Colonic mucosa (tissue), 4 donors: ENCODE data around the gene WDR53. TPM values are rescaled to one million over a fixed set of nuclear protein-coding genes. Genes with fewer than 3 reads are reported as not detected.
"Not testable (repeated sequence)": the region's sequence is repeated elsewhere in the genome, so short reads cannot be mapped to it uniquely, and the experiment has no call there.

Experiments used
- DNase-seq: peaks from one replicate; pipeline ENCODE4 v3.0.0-alpha.2; 2020
- H3K27ac ChIP-seq: fragments of 200-600 bp; one replicate; pipeline ENCODE4 v1.8.0; 2021
- H3K27me3 ChIP-seq: fragments of 200-600 bp; one replicate; pipeline ENCODE4 v1.8.0; 2021
- H3K36me3 ChIP-seq: fragments of 200-600 bp; one replicate; pipeline ENCODE4 v1.8.0; 2021
- H3K4me1 ChIP-seq: fragments of 200-600 bp; one replicate; pipeline ENCODE4 v1.8.0; 2021; ENCODE audit warnings: mild to moderate bottlenecking
- H3K4me3 ChIP-seq: fragments of 200-600 bp; one replicate; pipeline ENCODE4 v1.8.0; 2021
- H3K9ac ChIP-seq, 2 donors: one replicate each; pipeline ENCODE4 v1.7.0; 2013; ENCODE audit warnings: control low read depth in 2 of 2, low read depth in 2 of 2, low read length in 2 of 2
- H3K9me3 ChIP-seq: fragments of 200-600 bp; one replicate; pipeline ENCODE4 v1.8.0; 2021
- intact Hi-C: fragments of 100-400 bp; cut with DNase I; formaldehyde crosslinking; loops from one replicate; pipeline ENCODE4 v1.14.1; 2022
- total RNA-seq, 2 donors: library from RNA; stranded (reverse); fragmentation: NEBNext Ultra II Directional in 1 of 2; extraction: Animal tissue kit (Norgen Biotek cat#: 25700) in 1 of 2; gene quantifications; one replicate each; pipeline ENCODE4 v1.2.1, GENCODE V29; 2021
- TF ChIP-seq, protein P1 (sequence below): fragments of 200-600 bp; IDR thresholded peaks from one replicate; pipeline ENCODE4 v1.8.0; 2022; ENCODE audit warnings: antibody characterized with exemption, mild to moderate bottlenecking
- donor health status: healthy.
- donor health status: DM: no; HTN: no; CAD: no.
- donor health status: DM: no; HTN: no; CAD: no.

WDR53 gene
- total RNA-seq, result 10 to 100 TPM in 1 of 2 donors, 1 to 10 TPM in 1; 8.0 to 11.7 TPM

DNA sequence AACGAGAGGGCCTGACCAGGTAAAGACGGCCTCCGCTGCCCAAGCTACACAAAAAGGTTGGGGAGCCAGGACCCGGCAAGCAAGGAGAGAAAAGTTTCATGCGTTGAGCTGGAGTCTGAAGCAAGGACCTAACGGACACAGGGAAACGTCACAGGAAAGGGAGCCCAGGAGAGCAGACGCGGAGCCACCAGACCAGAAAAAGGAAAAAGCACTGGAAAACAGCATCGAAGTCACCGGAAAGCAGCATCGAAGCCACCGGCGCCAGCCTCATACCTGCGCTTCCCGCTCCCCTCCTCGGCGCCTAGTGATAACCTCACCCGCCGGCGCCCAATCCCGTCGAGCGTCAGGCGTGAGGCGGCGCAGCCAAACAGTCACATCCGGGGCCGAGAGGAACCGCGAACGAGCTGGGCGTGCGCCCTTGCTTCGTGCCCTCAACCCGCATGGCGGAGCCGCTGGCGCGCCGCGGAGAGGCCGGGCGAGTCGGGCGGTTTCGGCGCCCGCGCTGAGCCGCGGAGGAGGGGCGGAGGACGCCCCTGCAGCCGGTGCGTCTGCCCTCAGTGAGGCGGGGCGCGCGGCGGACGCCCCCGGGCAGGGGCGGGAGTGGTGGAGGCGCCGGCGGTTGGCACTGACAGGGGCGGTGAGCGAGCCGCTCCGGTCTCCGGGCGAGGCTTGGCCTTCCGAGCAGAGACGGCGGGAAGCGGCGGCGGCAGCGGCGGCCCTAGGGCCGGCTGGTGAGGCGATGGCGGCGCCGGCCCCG is at the start of gene WDR53, which contains the start of gene FBXO45:
TSS of gene WDR53 (minus strand) at position 309 of the 757 bp plus-strand sequence. CDS start 7,079 bp downstream, outside the sequence.
TSS of gene FBXO45 (plus strand) at position 415 of the 757 bp plus-strand sequence. CDS start at position 740, 325 bp downstream.
- Histone ChIP-seq H3K4me3 (peak within 1 kb of the TSS; percentile 73), H3K9me3 (no peaks in the 10 kb centered on the region), H3K9ac (peak within 1 kb of the TSS; percentile 85 to 99), H3K27me3 (no peaks in the 10 kb centered on the region), H3K27ac (peak within 1 kb of the TSS; percentile 73), H3K36me3 (no peaks in the 10 kb centered on the region), H3K4me1 (peaks cover 3% of the 10 kb centered on the region)
- intact Hi-C loops, result no loop called here
- peak; percentile 96 for DNase-seq
- TF ChIP-seq, protein P1, sequence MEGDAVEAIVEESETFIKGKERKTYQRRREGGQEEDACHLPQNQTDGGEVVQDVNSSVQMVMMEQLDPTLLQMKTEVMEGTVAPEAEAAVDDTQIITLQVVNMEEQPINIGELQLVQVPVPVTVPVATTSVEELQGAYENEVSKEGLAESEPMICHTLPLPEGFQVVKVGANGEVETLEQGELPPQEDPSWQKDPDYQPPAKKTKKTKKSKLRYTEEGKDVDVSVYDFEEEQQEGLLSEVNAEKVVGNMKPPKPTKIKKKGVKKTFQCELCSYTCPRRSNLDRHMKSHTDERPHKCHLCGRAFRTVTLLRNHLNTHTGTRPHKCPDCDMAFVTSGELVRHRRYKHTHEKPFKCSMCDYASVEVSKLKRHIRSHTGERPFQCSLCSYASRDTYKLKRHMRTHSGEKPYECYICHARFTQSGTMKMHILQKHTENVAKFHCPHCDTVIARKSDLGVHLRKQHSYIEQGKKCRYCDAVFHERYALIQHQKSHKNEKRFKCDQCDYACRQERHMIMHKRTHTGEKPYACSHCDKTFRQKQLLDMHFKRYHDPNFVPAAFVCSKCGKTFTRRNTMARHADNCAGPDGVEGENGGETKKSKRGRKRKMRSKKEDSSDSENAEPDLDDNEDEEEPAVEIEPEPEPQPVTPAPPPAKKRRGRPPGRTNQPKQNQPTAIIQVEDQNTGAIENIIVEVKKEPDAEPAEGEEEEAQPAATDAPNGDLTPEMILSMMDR, result no peak

DNA sequence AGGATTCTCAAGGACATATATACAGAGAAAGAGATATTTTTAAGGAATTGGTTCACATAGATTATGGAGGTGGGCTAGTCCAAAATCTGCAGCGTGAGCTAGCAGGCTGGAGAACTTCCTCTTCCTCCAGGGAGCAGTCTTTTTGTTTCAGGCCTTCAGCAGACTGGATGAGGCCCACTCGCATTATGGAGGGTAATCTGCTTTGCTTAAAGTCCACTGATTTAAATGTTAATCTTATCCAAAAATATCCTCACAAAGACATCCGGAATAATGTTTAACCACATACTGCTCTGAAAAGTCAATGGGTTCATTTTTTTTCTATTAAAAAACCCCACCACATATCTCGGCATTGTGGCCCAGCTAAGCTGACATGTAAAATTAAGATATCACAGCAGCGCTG is 48.9 kb upstream of the WDR53 start:
- TF ChIP-seq, protein P1, result no peak
- intact Hi-C loops, result no loop called here
- DNase-seq, result no peak
- Histone ChIP-seq H3K27me3 (no peaks in the 10 kb centered on the region), H3K4me3 (no peak overlapping the region), H3K9me3 (no peaks in the 10 kb centered on the region), H3K36me3 (no peaks in the 10 kb centered on the region), H3K4me1 (no peaks in the 10 kb centered on the region), H3K27ac (no peak overlapping the region), H3K9ac (no peak overlapping the region)

DNA sequence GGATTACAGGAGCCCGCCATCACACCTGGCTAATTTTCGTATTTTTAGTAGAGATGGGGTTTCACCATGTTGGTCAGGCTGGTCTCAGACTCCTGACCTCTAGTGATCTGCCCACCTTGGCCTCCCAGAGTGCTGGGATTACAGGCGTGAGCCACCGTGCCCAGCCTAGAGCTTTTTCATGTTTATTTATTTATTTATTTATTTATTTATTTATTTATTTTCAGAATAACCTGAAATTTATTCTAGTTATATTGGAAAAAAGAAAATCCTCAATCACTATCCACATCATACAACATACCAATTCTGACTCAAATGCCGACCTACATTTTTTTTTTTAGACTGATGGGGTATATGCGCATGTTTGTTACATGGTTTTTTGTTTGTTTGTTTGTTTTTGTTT is 46.9 kb upstream of the WDR53 start:
- H3K9ac ChIP-seq, H3K36me3 ChIP-seq, H3K9me3 ChIP-seq, H3K27ac ChIP-seq, H3K27me3 ChIP-seq, H3K4me1 ChIP-seq, DNase-seq, H3K4me3 ChIP-seq, intact Hi-C loops: not testable (repeated sequence)

DNA sequence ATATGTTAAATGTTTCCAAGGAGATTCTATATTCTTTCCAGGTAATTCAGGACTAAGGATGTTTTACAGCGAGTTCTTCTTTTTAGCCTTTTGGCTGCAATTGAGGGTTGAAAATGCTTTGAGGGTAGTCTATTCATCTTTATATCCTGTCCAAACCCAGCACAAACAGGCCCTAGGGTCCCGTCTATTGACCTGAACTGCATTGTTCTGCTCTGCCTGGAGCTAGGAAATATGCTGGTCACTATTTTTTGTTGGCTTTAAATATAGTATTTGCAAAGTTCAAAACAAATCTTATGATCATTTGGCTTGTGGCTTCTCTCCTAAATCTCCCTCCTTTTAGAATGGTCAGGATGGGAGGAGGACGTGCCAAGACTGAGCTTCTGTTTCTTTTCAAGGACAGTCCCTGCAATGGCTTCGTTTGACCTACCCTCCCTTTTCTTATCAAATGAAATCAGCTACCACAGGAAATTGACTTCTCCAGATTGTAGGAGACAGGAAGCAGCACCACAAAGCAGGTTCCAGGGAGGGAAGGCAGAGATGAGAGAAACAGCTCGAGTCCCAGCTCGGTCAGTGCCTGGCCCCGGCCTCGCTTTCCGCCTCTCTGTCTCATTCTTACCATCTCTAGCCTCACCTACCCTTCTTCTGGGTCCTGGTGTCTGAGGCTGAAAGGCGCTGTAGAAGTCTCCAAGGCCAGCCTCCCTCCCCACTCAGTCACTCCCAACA is 43.6 kb upstream of the WDR53 start:
- Histone ChIP-seq H3K36me3 (no peaks in the 10 kb centered on the region), H3K4me1 (no peaks in the 10 kb centered on the region), H3K9ac (peak overlapping the region; percentile 12 to 15), H3K4me3 (no peak overlapping the region), H3K27ac (no peak overlapping the region), H3K9me3 (no peaks in the 10 kb centered on the region), H3K27me3 (no peaks in the 10 kb centered on the region)
- intact Hi-C loops, result no loop called here
- no peak for DNase-seq
- TF ChIP-seq, protein P1, result no peak

DNA sequence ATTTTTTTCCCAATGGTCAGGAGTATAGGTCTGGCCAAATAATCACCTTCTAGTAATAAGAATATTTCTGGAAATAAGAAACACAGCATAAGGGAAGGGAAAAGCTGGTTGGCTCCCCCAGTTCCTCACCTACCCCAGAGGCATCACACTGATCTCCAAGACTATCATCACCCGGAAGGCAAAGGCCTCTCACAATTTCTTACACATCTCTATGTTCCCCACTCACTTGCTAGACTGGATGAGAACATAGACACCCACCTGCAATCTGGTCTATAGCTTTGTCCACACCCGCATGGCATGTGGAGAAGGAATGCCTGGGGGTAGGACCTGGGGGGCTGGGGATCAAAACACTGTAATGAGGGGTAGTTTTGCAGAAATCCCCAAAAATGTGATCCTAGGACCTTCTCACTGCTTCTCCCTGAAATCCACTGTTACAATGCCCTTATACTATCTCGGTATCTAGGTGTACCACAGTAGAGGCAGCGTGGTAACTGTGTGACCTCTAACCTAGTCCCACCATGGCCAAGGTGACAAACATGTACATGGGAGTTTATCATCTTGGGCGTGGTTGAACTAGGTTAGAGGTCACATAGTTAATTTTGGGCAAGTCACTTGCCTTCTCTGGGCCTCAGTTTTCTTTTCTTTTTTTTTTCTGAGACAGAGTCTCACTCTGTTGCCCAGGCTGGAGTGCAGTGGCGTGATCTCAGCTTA is 41.6 kb upstream of the WDR53 start:
- intact Hi-C loops, result loop anchor here (2.0 kb wide), 1 partner anchor 75 kb away; no protein-coding TSS in a partner anchor
- H3K4me3 ChIP-seq, result no peak overlapping the region
- H3K27me3 ChIP-seq, result no peaks in the 10 kb centered on the region
- TF ChIP-seq, protein P1, result no peak
- H3K36me3 ChIP-seq, result no peaks in the 10 kb centered on the region
- no peak overlapping the region for H3K27ac ChIP-seq
- DNase-seq, result no peak
- H3K9ac ChIP-seq, result no peak overlapping the region
- no peaks in the 10 kb centered on the region for H3K9me3 ChIP-seq
- H3K4me1 ChIP-seq, result no peaks in the 10 kb centered on the region
